Subcutaneous adipose tissue (tissue), 4 donors: Measurements from ENCODE around the gene MYBPHL. TPM values are rescaled to one million over a fixed set of nuclear protein-coding genes. Genes with fewer than 3 reads are reported as not detected.

ENCODE experiments used
- CTCF ChIP-seq: fragments of 450-650 bp; IDR thresholded peaks from one replicate; pipeline ENCODE4 v1.5.1; 2016; ENCODE audit warnings: low read depth, mild to moderate bottlenecking, control low read depth, antibody characterized with exemption, moderate library complexity
- total RNA-seq, 4 donors: library from RNA; depleted of rRNA; stranded (reverse); fragments of >200 nt; gene quantifications; one replicate each; pipeline ENCODE4 v1.1.0, GENCODE V29; 2016

The MYBPHL gene
- total RNA-seq, 4 donors from 2014 or later, result not detected

DNA sequence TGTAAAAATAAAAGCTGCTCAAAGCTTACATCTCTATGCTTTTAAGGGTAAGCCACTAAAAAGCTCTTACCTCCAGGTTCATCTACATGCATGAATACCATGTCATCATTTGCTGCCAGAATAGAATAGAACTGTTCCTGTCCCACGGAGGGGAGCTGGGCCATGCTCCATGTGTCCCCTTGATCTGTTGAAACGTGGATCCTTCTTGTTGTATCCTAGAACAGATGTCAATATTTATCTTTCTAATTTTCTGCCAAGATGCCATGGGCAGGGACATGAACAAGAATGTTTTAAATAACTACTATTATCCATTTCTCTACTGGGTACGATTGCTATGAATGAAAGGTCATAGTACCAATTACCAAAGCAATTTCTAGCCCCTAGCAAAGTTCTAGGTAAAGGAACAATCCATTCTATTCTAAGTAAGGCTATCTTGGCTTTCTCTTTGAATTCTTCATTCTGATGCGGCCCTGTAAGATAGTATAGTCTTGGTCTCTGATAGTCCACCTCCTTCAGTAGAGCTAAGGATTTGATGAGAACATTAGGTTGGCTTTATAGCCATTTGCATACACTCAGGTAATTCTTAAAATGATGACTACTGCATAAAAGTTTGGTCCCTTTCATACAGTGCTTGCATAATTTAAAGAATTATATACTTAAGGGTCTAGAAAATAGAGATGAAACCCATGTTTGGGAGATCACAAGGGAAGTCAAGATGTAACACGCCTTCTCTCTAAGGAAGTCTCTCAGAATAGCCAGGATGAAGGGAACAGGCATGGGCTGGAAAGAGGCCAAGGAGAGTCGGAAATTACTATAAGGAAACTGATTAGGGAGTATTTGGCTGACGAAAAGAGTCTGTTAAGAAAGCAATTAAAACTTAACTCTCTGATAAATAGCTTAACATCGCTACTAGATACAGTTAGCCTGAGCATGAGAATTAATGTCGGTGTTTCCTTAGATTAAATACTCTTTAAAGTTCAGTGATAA lies 35.4 kb upstream of the MYBPHL start:
- no peak for TF ChIP-seq CTCF

DNA sequence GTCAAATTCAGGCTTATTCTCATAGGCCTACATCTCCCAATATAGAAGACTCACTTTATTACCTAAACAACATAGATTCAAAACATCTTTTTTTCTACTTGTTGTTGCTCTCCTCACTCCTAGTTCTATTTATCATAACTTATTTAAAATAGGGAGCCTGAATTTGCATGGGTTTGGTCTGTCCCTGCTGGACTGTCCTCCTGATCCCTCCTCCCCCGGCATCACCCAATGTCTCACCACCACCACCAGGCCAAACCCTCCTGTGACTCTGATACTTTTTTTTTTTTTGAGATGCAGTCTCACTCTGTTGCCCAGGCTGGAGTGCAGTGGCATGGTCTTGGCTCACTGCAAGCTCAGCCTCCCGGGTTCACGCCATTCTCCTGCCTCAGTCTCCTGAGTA lies 31.8 kb upstream of the MYBPHL start:
- no peak for TF ChIP-seq CTCF

GRCh38 chr1:109338091-109338490 lies 31.3 kb upstream of the MYBPHL start:
- TF ChIP-seq CTCF, result no peak

DNA sequence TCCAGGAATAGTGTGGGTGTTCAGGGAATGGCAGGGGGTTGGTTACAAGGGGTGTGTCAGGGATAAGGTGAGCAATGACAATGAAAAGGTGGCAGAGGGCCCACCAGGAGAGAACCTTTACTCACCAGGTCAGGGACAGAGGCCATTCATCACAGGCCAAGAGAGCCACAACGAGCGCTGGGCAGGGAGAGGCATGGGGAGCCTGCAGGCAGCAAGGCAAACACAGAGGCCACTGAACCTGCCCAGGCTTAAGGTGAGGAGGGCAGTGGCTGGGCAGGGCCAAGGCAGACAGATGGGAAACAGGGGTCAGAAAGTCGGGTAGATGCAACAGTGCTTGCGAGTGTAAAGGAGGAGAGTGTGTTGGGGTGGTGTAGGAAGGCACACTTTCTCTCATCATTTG lies 28.3 kb upstream of the MYBPHL start:
- TF ChIP-seq CTCF, result no peak

DNA sequence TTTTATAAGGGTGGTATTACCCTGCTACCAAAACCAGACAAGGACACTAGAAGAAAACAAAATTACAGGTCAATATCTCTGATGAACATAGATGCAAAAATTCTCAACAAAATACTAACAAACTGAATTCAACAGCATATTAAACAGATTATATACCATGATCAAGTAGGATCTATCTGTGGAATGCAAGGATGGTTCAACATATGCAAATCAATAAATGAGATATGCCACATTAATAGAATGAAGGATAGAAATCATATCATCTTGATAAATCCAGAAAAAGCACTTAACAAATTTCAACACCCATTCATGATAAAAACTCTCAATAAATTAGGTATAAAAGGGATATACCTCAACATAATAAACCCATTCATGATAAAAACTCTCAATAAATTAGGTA lies 24.3 kb upstream of the MYBPHL start:
- TF ChIP-seq CTCF, result no peak

- no peak for TF ChIP-seq CTCF
These were observed 20.5 kb upstream of the MYBPHL start for GRCh38 chr1:109327285-109327684.

DNA sequence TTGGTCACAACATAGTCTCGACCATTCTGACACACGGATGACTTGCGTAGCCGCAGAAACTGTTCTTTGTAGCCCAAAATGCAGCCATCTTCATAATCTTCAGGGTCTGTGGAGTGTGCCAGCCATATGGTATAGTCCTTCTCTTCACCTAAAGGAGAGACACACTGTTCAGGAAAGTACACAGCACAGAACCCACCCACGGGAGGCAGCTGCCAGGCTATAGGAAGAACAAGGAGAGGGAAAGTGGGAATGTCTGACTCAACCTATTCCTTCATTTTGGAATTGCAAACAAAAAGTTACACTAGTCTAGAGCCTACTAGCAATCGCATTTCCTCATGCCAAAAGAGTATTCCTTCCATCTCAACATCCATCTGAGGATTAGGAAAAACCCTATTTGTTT lies 16.2 kb upstream of the MYBPHL start:
- no peak for TF ChIP-seq CTCF
